HepG2 (cell line): Measurements from ENCODE around the gene HIBADH. TPM values are rescaled to one million over a fixed set of nuclear protein-coding genes. Genes with fewer than 3 reads are reported as not detected.

Experiments used
- ATAC-seq: fragments of 200-7000 bp; cut with Tn5 transposase; 3 replicates; pipeline ENCODE4 v1.9.1; 2020; ENCODE audit warnings: mild to moderate bottlenecking, moderate library complexity
- BruUV-seq: library from RNA; stranded (reverse); fragments of 400-500 nt; replicated peaks from 2 replicates; lab custom pipeline; 2021; lab: Mats Ljungman, UMichigan
- CTCF ChIA-PET: fragments of 300-600 bp; formaldehyde crosslinking; extraction: SDS; loops from one replicate; lab custom pipeline; 2021; ENCODE audit warnings: low total read pairs, inconsistent platforms, low intra/inter-chr PET ratio; lab: Yijun Ruan, JAX
- POLR2A ChIA-PET: fragments of 350-600 bp; sonication (Branson Sonifier 250); formaldehyde crosslinking; loops from one replicate; lab custom pipeline; 2020; ENCODE audit warnings: antibody characterized with exemption, inconsistent platforms; lab: Yijun Ruan, JAX
- DNase-seq: peaks from one replicate; pipeline ENCODE4 v3.0.0-alpha.2; 2015; ENCODE audit warnings: low spot score
- FAIRE-seq: peaks from 3 replicates; lab custom pipeline; 2011; peaks lifted over from hg19 to GRCh38; lab: Jason Lieb, UNC
- H2AFZ ChIP-seq: one replicate; pipeline ENCODE4 v1.6.1; 2011; ENCODE audit warnings: low read length, inconsistent platforms
- H3K27ac ChIP-seq: fragments of 300-600 bp; 3 replicates; pipeline ENCODE4 v1.8.0; 2011; ENCODE audit warnings: mixed run types, mild to moderate bottlenecking, mixed read lengths, low read length, inconsistent platforms; ENCODE audit not compliant: insufficient read depth; ENCODE audit errors: extremely low read length
- H3K27me3 ChIP-seq, 2 experiments: fragments of 200-600 bp in 1 of 2; 2 replicates in 1 of 2; 3 replicates in 1 of 2; pipeline versions ENCODE4 v1.6.0 to v1.8.0; 2011; ENCODE audit warnings: low read length in 2 of 2, mild to moderate bottlenecking in 2 of 2, moderate library complexity in 2 of 2, inconsistent platforms in 1 of 2; ENCODE audit not compliant: insufficient read depth in 2 of 2, control insufficient read depth in 1 of 2
- H3K36me3 ChIP-seq, 2 experiments: fragments of 200-600 bp in 1 of 2; replicated peaks in 1 of 2; 2 replicates in 1 of 2; 3 replicates in 1 of 2; pipeline versions ENCODE4 v1.5.1 to v1.8.0; 2011; ENCODE audit warnings: low read length in 2 of 2, inconsistent platforms in 1 of 2; ENCODE audit not compliant: insufficient read depth in 2 of 2, control insufficient read depth in 1 of 2
- H3K4me1 ChIP-seq: 2 replicates; pipeline ENCODE4 v1.5.1; 2012; ENCODE audit warnings: low read length, inconsistent platforms; ENCODE audit not compliant: insufficient read depth
- H3K4me2 ChIP-seq: 2 replicates; pipeline ENCODE4 v1.6.0; 2011; ENCODE audit warnings: low read depth, low read length, inconsistent platforms
- H3K4me3 ChIP-seq, 3 experiments: fragments of 200-600 bp in 1 of 3; sonication (generic), shearing (Covaris generic) in 1 of 3; replicated peaks in 1 of 3; 2 replicates each; pipeline ENCODE4 v1.5.1; 2011 to 2016; ENCODE audit warnings: low read length in 3 of 3, inconsistent platforms in 2 of 3, low read depth in 2 of 3, mild to moderate bottlenecking in 2 of 3, control low read depth in 1 of 3, mixed read lengths in 1 of 3; ENCODE audit not compliant: insufficient read depth in 1 of 3
- H3K79me2 ChIP-seq: one replicate; pipeline ENCODE4 v1.6.1; 2011; ENCODE audit warnings: low read length, inconsistent platforms; ENCODE audit not compliant: insufficient read depth
- H3K9ac ChIP-seq: 2 replicates; pipeline ENCODE4 v1.6.0; 2011; ENCODE audit warnings: mild to moderate bottlenecking, low read depth, low read length, inconsistent platforms; ENCODE audit not compliant: insufficient read depth
- H3K9me3 ChIP-seq: 2 replicates; pipeline ENCODE4 v1.5.1; 2012; ENCODE audit warnings: mild to moderate bottlenecking, low read length
- H4K20me1 ChIP-seq: 2 replicates; pipeline ENCODE4 v1.6.0; 2011; ENCODE audit warnings: inconsistent platforms, mild to moderate bottlenecking, low read length, moderate library complexity; ENCODE audit not compliant: insufficient read depth
- BRD4 ChIP-seq: sonication (generic); formaldehyde crosslinking; IDR thresholded peaks from 2 replicates; pipeline ENCODE4 v1.4.0; 2020; ENCODE audit warnings: missing genetic modification reagents
- HOXA9 ChIP-seq: sonication (generic); formaldehyde crosslinking; IDR thresholded peaks from 2 replicates; pipeline ENCODE4 v1.8.1; 2022; ENCODE audit warnings: missing genetic modification reagents, mild to moderate bottlenecking, moderate library complexity, borderline replicate concordance
- KLF16 ChIP-seq, 2 experiments: sonication (generic) in 1 of 2; formaldehyde crosslinking in 1 of 2; IDR thresholded peaks; 2 replicates each; pipeline versions ENCODE4 v1.6.1 to v1.8.0; 2016 to 2023; ENCODE audit warnings: missing genetic modification reagents in 2 of 2, missing compliant biosample characterization in 1 of 2
- PLRG1 ChIP-seq: fragments of 450-650 bp; conservative IDR thresholded peaks from 2 replicates; pipeline ENCODE4 v1.6.1; 2016
- RELA ChIP-seq: sonication (generic); formaldehyde crosslinking; IDR thresholded peaks from 2 replicates; pipeline ENCODE4 v1.4.0; 2020; ENCODE audit warnings: missing genetic modification reagents
- ZNF616 ChIP-seq: sonication (generic); formaldehyde crosslinking; IDR thresholded peaks from 2 replicates; pipeline ENCODE4 v1.5.0; 2020; ENCODE audit warnings: low read depth, mild to moderate bottlenecking, missing genetic modification reagents
- ZNF883 ChIP-seq: sonication (generic); formaldehyde crosslinking; IDR thresholded peaks from 2 replicates; pipeline ENCODE4 v1.5.1; 2020; ENCODE audit warnings: mild to moderate bottlenecking, missing genetic modification reagents; ENCODE audit errors: not compliant biosample characterization
- WGBS: methylation state at CpG from one replicate; pipeline ENCODE4 v1.1.6; 2017; ENCODE audit warnings: low lambda C conversion rate; 5-methylcytosine and 5-hydroxymethylcytosine counted together
- in situ Hi-C: cut with HindIII; loops from 2 replicates; pipeline ENCODE4 v1.10.0; 2017; ENCODE audit warnings: low pct_unique_long_range_greater_than_20kb; ENCODE audit not compliant: extremely low pct_ligation_motif_present
- intact Hi-C: fragments of 100-400 bp; cut with micrococcal nuclease; formaldehyde crosslinking; loops from one replicate; pipeline ENCODE4 v1.10.0; 2022; ENCODE audit not compliant: unreplicated experiment
- polyA plus RNA-seq, 8 experiments: library from polyadenylated mRNA; depleted of rRNA in 3 of 8; stranded (reverse) in 7 of 8; unstranded in 1 of 8; fragments of >200 nt; fragmentation: Illumina TruSeq in 4 of 8; extraction: Trizol in 4 of 8; gene quantifications; 2 replicates each; pipeline versions ENCODE4 v1.2.1 to v1.2.3, GENCODE V29; 2011 to 2016; ENCODE audit warnings: low read depth in 4 of 8, missing spikeins in 1 of 8, mixed read lengths in 1 of 8; ENCODE audit not compliant: insufficient read depth in 1 of 8
- total RNA-seq, 5 experiments: library from RNA; depleted of rRNA; stranded (reverse); fragments of >200 nt; fragmentation: Illumina TruSeq; extraction: Trizol; gene quantifications; 2 replicates each; pipeline ENCODE4 v1.2.3, GENCODE V29; 2016; ENCODE audit warnings: low read depth in 1 of 5
- TF ChIP-seq, protein P1 (sequence below), 2 experiments: sonication (generic) in 1 of 2; formaldehyde crosslinking in 1 of 2; IDR thresholded peaks; 2 replicates each; pipeline versions ENCODE4 v1.6.1 to v1.9.0; 2014 to 2022; ENCODE audit warnings: antibody characterized with exemption in 1 of 2, borderline replicate concordance in 1 of 2, inconsistent platforms in 1 of 2, low read depth in 1 of 2, missing genetic modification reagents in 1 of 2
- TF ChIP-seq, protein P2 (sequence below): fragments of 450-650 bp; IDR thresholded peaks from 2 replicates; pipeline ENCODE4 v1.6.1; 2017
- TF ChIP-seq, protein P3 (sequence below): sonication (generic); formaldehyde crosslinking; IDR thresholded peaks from 2 replicates; pipeline ENCODE4 v1.4.0; 2020; ENCODE audit warnings: missing genetic modification reagents, borderline replicate concordance
- TF ChIP-seq, protein P4 (sequence below): sonication (generic); formaldehyde crosslinking; IDR thresholded peaks from 2 replicates; pipeline ENCODE4 v1.4.0; 2020; ENCODE audit warnings: missing genetic modification reagents, mild to moderate bottlenecking, borderline replicate concordance

Gene HIBADH
- total and polyA plus RNA-seq, 2 of the 13 experiments (the other 11 are each of a cell fraction or from before 2014, with no cell fraction given): 49.9 to 59.5 TPM

DNA sequence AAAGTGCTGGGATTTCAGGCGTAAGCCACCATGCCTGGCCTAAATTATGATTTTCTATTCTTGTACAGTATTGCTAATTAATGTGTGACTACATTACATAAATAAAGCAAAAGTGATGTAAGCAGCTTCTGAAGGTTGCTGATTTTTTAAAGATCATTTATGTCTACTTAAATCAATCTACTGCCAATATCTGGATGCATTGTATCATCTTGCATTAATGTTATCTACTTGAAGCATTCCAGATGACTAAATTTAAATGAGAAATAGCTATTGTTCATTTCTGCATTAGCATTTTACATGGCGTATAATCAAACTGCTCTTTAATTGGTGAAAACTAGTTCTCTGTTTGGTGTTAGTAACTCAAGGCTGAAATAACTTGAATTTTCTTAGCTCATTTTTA lies 37.1 kb upstream of the HIBADH start:
- DNase-seq: no peak
- TF ChIP-seq, protein P1, sequence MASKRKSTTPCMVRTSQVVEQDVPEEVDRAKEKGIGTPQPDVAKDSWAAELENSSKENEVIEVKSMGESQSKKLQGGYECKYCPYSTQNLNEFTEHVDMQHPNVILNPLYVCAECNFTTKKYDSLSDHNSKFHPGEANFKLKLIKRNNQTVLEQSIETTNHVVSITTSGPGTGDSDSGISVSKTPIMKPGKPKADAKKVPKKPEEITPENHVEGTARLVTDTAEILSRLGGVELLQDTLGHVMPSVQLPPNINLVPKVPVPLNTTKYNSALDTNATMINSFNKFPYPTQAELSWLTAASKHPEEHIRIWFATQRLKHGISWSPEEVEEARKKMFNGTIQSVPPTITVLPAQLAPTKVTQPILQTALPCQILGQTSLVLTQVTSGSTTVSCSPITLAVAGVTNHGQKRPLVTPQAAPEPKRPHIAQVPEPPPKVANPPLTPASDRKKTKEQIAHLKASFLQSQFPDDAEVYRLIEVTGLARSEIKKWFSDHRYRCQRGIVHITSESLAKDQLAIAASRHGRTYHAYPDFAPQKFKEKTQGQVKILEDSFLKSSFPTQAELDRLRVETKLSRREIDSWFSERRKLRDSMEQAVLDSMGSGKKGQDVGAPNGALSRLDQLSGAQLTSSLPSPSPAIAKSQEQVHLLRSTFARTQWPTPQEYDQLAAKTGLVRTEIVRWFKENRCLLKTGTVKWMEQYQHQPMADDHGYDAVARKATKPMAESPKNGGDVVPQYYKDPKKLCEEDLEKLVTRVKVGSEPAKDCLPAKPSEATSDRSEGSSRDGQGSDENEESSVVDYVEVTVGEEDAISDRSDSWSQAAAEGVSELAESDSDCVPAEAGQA (IDR thresholded peaks at IDR 0.05; ENCODE audit: low read depth): no peak
- TF ChIP-seq, protein P1 (CRISPR knock-in tag; IDR thresholded peaks at IDR 0.05; ENCODE audit: borderline replicate concordance): no peak
- TF ChIP-seq ZNF616 (CRISPR knock-in tag) (no peak), BRD4 (CRISPR knock-in tag) (no peak), PLRG1 (no peak), ZNF883 (CRISPR knock-in tag) (no peak), RELA (CRISPR knock-in tag) (no peak), KLF16 (CRISPR knock-in tag; IDR thresholded peaks at IDR 0.05) (no peak), HOXA9 (CRISPR knock-in tag) (no peak)
- TF ChIP-seq, protein P2, sequence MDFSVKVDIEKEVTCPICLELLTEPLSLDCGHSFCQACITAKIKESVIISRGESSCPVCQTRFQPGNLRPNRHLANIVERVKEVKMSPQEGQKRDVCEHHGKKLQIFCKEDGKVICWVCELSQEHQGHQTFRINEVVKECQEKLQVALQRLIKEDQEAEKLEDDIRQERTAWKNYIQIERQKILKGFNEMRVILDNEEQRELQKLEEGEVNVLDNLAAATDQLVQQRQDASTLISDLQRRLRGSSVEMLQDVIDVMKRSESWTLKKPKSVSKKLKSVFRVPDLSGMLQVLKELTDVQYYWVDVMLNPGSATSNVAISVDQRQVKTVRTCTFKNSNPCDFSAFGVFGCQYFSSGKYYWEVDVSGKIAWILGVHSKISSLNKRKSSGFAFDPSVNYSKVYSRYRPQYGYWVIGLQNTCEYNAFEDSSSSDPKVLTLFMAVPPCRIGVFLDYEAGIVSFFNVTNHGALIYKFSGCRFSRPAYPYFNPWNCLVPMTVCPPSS: no peak
- TF ChIP-seq, protein P3, sequence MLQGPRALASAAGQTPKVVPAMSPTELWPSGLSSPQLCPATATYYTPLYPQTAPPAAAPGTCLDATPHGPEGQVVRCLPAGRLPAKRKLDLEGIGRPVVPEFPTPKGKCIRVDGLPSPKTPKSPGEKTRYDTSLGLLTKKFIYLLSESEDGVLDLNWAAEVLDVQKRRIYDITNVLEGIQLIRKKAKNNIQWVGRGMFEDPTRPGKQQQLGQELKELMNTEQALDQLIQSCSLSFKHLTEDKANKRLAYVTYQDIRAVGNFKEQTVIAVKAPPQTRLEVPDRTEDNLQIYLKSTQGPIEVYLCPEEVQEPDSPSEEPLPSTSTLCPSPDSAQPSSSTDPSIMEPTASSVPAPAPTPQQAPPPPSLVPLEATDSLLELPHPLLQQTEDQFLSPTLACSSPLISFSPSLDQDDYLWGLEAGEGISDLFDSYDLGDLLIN (CRISPR knock-in tag): no peak
- TF ChIP-seq, protein P4, sequence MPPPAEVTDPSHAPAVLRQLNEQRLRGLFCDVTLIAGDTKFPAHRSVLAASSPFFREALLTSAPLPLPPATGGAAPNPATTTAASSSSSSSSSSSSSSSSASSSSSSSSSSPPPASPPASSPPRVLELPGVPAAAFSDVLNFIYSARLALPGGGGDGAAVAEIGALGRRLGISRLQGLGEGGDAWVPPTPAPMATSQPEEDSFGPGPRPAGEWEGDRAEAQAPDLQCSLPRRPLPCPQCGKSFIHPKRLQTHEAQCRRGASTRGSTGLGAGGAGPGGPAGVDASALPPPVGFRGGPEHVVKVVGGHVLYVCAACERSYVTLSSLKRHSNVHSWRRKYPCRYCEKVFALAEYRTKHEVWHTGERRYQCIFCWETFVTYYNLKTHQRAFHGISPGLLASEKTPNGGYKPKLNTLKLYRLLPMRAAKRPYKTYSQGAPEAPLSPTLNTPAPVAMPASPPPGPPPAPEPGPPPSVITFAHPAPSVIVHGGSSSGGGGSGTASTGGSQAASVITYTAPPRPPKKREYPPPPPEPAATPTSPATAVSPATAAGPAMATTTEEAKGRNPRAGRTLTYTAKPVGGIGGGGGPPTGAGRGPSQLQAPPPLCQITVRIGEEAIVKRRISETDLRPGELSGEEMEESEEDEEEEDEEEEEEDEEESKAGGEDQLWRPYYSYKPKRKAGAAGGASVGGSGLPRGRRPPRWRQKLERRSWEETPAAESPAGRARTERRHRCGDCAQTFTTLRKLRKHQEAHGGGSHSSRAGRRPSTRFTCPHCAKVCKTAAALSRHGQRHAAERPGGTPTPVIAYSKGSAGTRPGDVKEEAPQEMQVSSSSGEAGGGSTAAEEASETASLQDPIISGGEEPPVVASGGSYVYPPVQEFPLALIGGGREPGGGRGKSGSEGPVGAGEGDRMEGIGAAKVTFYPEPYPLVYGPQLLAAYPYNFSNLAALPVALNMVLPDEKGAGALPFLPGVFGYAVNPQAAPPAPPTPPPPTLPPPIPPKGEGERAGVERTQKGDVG (CRISPR knock-in tag): no peak

More for the DNA sequence above, 37.1 kb upstream of the HIBADH start:
- ATAC-seq (no peak), FAIRE-seq (no peak)
- 97% methylated on average over 2 of the region's 2 CpGs for WGBS
- ChIA-PET POLR2A (no interaction called here), CTCF (no interaction called here)
- Histone ChIP-seq H3K4me2 (no peak overlapping the region), H2AFZ (no peak overlapping the region), H3K9me3 (no peaks in the 10 kb centered on the region), H3K27me3 (no peaks in the 10 kb centered on the region), H3K79me2 (no peaks in the 10 kb centered on the region), H4K20me1 (no peaks in the 10 kb centered on the region), H3K36me3 (no peaks in the 10 kb centered on the region), H3K4me1 (peaks cover 11% of the 10 kb centered on the region), H3K4me3 (no peak overlapping the region), H3K27ac (no peak overlapping the region), H3K9ac (no peak overlapping the region)
- BruUV-seq: no TSS peak
- in situ Hi-C loops: no loop called here
- intact Hi-C loops: no loop called here
